ENCODE data around the gene NCMAP.

The NCMAP gene

GRCh38 chr1:24558902-24559791, 3.3 kb downstream of the NCMAP start:
- TF ChIP-seq POLR2AphosphoS5 (IDR thresholded peaks at IDR 0.05; ENCODE audit: low read depth, low read length): no peak
- TF ChIP-seq TAF1 (IDR thresholded peaks at IDR 0.05; ENCODE audit: borderline replicate concordance, low read depth, low read length): no peak
- no peak for TF ChIP-seq POLR2A (IDR thresholded peaks at IDR 0.05; ENCODE audit: low read depth, low read length)
- FAIRE-seq (no peak), DNase-seq (ENCODE audit: insufficient read length) (no peak)

GRCh38 chr1:24560361-24560760, 4.5 kb downstream of the NCMAP start:
- FAIRE-seq: no peak
- TF ChIP-seq POLR2A (IDR thresholded peaks at IDR 0.05; ENCODE audit: low read depth, low read length) (no peak), POLR2AphosphoS5 (IDR thresholded peaks at IDR 0.05; ENCODE audit: low read depth, low read length) (no peak), TAF1 (IDR thresholded peaks at IDR 0.05; ENCODE audit: borderline replicate concordance, low read depth, low read length) (no peak)
- DNase-seq (ENCODE audit: insufficient read length): no peak

GRCh38 chr1:24562625-24563024, 6.7 kb downstream of the NCMAP start:
- FAIRE-seq (no peak), DNase-seq (ENCODE audit: insufficient read length) (no peak)
- no peak for TF ChIP-seq POLR2AphosphoS5 (IDR thresholded peaks at IDR 0.05; ENCODE audit: low read depth, low read length)
- TF ChIP-seq POLR2A (IDR thresholded peaks at IDR 0.05; ENCODE audit: low read depth, low read length): no peak

GRCh38 chr1:24564695-24565094, 8.8 kb downstream of the NCMAP start:
- FAIRE-seq: no peak
- TF ChIP-seq POLR2A (IDR thresholded peaks at IDR 0.05; ENCODE audit: low read depth, low read length) (no peak), TAF1 (IDR thresholded peaks at IDR 0.05; ENCODE audit: borderline replicate concordance, low read depth, low read length) (no peak), POLR2AphosphoS5 (IDR thresholded peaks at IDR 0.05; ENCODE audit: low read depth, low read length) (no peak)
- DNase-seq (ENCODE audit: insufficient read length): no peak

- FAIRE-seq: no peak
- no peak for DNase-seq (ENCODE audit: insufficient read length)
- TF ChIP-seq TAF1 (IDR thresholded peaks at IDR 0.05; ENCODE audit: borderline replicate concordance, low read depth, low read length) (no peak), POLR2A (IDR thresholded peaks at IDR 0.05; ENCODE audit: low read depth, low read length) (no peak), POLR2AphosphoS5 (IDR thresholded peaks at IDR 0.05; ENCODE audit: low read depth, low read length) (no peak)
Measured at GRCh38 chr1:24566236-24566867, 10.5 kb downstream of the NCMAP start.

GRCh38 chr1:24567792-24568388, 12.0 kb downstream of the NCMAP start:
- FAIRE-seq (no peak), DNase-seq (ENCODE audit: insufficient read length) (no peak)
- TF ChIP-seq POLR2AphosphoS5 (IDR thresholded peaks at IDR 0.05; ENCODE audit: low read depth, low read length): no peak
- no peak for TF ChIP-seq POLR2A (IDR thresholded peaks at IDR 0.05; ENCODE audit: low read depth, low read length)
- no peak for TF ChIP-seq TAF1 (IDR thresholded peaks at IDR 0.05; ENCODE audit: borderline replicate concordance, low read depth, low read length)

- DNase-seq (ENCODE audit: insufficient read length): no peak
- no peak for TF ChIP-seq POLR2A (IDR thresholded peaks at IDR 0.05; ENCODE audit: low read depth, low read length)
- TF ChIP-seq POLR2AphosphoS5 (IDR thresholded peaks at IDR 0.05; ENCODE audit: low read depth, low read length): no peak
- TF ChIP-seq TAF1 (IDR thresholded peaks at IDR 0.05; ENCODE audit: borderline replicate concordance, low read depth, low read length): no peak
- no peak for FAIRE-seq
Measured at GRCh38 chr1:24568475-24568874, 12.6 kb downstream of the NCMAP start.

GRCh38 chr1:24570265-24571125, 14.6 kb downstream of the NCMAP start:
- TF ChIP-seq POLR2AphosphoS5 (IDR thresholded peaks at IDR 0.05; ENCODE audit: low read depth, low read length): no peak
- FAIRE-seq (no peak), DNase-seq (ENCODE audit: insufficient read length) (no peak)

GRCh38 chr1:24572301-24572700, 16.4 kb downstream of the NCMAP start:
- TF ChIP-seq POLR2AphosphoS5 (IDR thresholded peaks at IDR 0.05; ENCODE audit: low read depth, low read length): no peak
- no peak for TF ChIP-seq POLR2A (IDR thresholded peaks at IDR 0.05; ENCODE audit: low read depth, low read length)
- TF ChIP-seq TAF1 (IDR thresholded peaks at IDR 0.05; ENCODE audit: borderline replicate concordance, low read depth, low read length): no peak
- FAIRE-seq (no peak), DNase-seq (ENCODE audit: insufficient read length) (no peak)

- no peak for DNase-seq (ENCODE audit: insufficient read length)
- no peak for TF ChIP-seq POLR2AphosphoS5 (IDR thresholded peaks at IDR 0.05; ENCODE audit: low read depth, low read length)
- no peak for TF ChIP-seq POLR2A (IDR thresholded peaks at IDR 0.05; ENCODE audit: low read depth, low read length)
- TF ChIP-seq TAF1 (IDR thresholded peaks at IDR 0.05; ENCODE audit: borderline replicate concordance, low read depth, low read length): no peak
Measured at GRCh38 chr1:24575905-24576587, 20.2 kb downstream of the NCMAP start.

GRCh38 chr1:24578846-24579245, 23.0 kb downstream of the NCMAP start:
- TF ChIP-seq POLR2AphosphoS5 (IDR thresholded peaks at IDR 0.05; ENCODE audit: low read depth, low read length): no peak
- TF ChIP-seq TAF1 (IDR thresholded peaks at IDR 0.05; ENCODE audit: borderline replicate concordance, low read depth, low read length): no peak
- no peak for TF ChIP-seq POLR2A (IDR thresholded peaks at IDR 0.05; ENCODE audit: low read depth, low read length)
- no peak for DNase-seq (ENCODE audit: insufficient read length)

More at GRCh38 chr1:24575905-24576587, 20.2 kb downstream of the NCMAP start:
- FAIRE-seq: no peak

More at GRCh38 chr1:24578846-24579245, 23.0 kb downstream of the NCMAP start:
- no peak for FAIRE-seq
